GM12865 (cell line): Measurements from ENCODE around the gene LYRM1.

Source experiments
- DNase-seq: peaks from one replicate; pipeline ENCODE4 v3.0.0; 2010; ENCODE audit warnings: low read depth
- H3K4me3 ChIP-seq: 2 replicates; pipeline ENCODE4 v1.5.1; 2011; ENCODE audit warnings: mild to moderate bottlenecking, low read depth, low read length, control low read depth
- CTCF ChIP-seq: IDR thresholded peaks from 2 replicates; pipeline ENCODE4 v1.5.1; 2011; ENCODE audit warnings: low read length, control low read depth, low read depth, inconsistent platforms; ENCODE audit not compliant: insufficient read depth; ENCODE audit errors: missing control alignments

LYRM1 gene

GRCh38 chr16:20937736-20938135 is 37.2 kb downstream of the LYRM1 start:
- TF ChIP-seq CTCF = no peak
- no peak for DNase-seq
- H3K4me3 ChIP-seq = no peak overlapping the region

- no peak for TF ChIP-seq CTCF
- no peak for DNase-seq
Observed at GRCh38 chr16:20938426-20938825, 37.9 kb downstream of the LYRM1 start.

GRCh38 chr16:20939611-20940010 is 39.0 kb downstream of the LYRM1 start:
- no peak for TF ChIP-seq CTCF
- DNase-seq = no peak
- H3K4me3 ChIP-seq = no peak overlapping the region

More at GRCh38 chr16:20938426-20938825, 37.9 kb downstream of the LYRM1 start:
- H3K4me3 ChIP-seq = no peak overlapping the region

GRCh38 chr16:20940871-20941635 is 40.5 kb downstream of the LYRM1 start:
- no peak overlapping the region for H3K4me3 ChIP-seq
- no peak for DNase-seq
- TF ChIP-seq CTCF = no peak

- DNase-seq = no peak
- no peak for TF ChIP-seq CTCF
- H3K4me3 ChIP-seq = no peak overlapping the region
Observed at GRCh38 chr16:20941636-20941926, 41.0 kb downstream of the LYRM1 start.

GRCh38 chr16:20942256-20942655 is 41.7 kb downstream of the LYRM1 start:
- DNase-seq = no peak
- no peak overlapping the region for H3K4me3 ChIP-seq
- TF ChIP-seq CTCF = no peak
